Activated CD4-positive, alpha-beta T cell treated with anti-CD3 and anti-CD28 coated beads for 48 hours (primary cell): ENCODE data around the gene F9.
"Not testable (repeated sequence)": the region's sequence is repeated elsewhere in the genome, so short reads cannot be mapped to it uniquely, and the experiment has no call there.

Experiments used
- DNase-seq: peaks from one replicate; pipeline ENCODE4 v3.0.0-alpha.2; 2020

The F9 gene

GRCh38 chrX:139530550-139530949 lies at the start of gene F9:
TSS of gene F9 (plus strand) at chrX:139530739. CDS start at chrX:139530765, 26 bp downstream.
- DNase-seq: no peak

GRCh38 chrX:139483699-139484098 lies 46.8 kb upstream of the F9 start:
- no peak for DNase-seq

GRCh38 chrX:139484591-139484990 lies 45.9 kb upstream of the F9 start:
- DNase-seq: no peak

GRCh38 chrX:139495324-139495723 lies 35.2 kb upstream of the F9 start:
- DNase-seq: no peak

GRCh38 chrX:139506333-139506732 lies 24.2 kb upstream of the F9 start:
- DNase-seq: no peak

- DNase-seq: no peak
Observed at GRCh38 chrX:139508099-139508498, 22.4 kb upstream of the F9 start.

GRCh38 chrX:139518475-139518874 lies 12.1 kb upstream of the F9 start:
- no peak for DNase-seq

GRCh38 chrX:139528829-139529228 lies 1.7 kb upstream of the F9 start:
- not testable (repeated sequence) for DNase-seq

- DNase-seq: no peak
Observed at GRCh38 chrX:139532834-139533233, 2.3 kb downstream of the F9 start.

- DNase-seq: no peak
Observed at GRCh38 chrX:139533444-139533843, 2.9 kb downstream of the F9 start.

- no peak for DNase-seq
Observed at GRCh38 chrX:139538907-139539790, 8.6 kb downstream of the F9 start.

GRCh38 chrX:139542652-139543051 lies 12.1 kb downstream of the F9 start:
- DNase-seq: no peak

GRCh38 chrX:139543920-139544319 lies 13.4 kb downstream of the F9 start:
- DNase-seq: no peak

GRCh38 chrX:139544591-139544990 lies 14.1 kb downstream of the F9 start:
- no peak for DNase-seq

- no peak for DNase-seq
Observed at GRCh38 chrX:139554376-139554775, 23.8 kb downstream of the F9 start.

- no peak for DNase-seq
Observed at GRCh38 chrX:139554991-139555675, 24.6 kb downstream of the F9 start.

GRCh38 chrX:139559383-139560042 lies 29.0 kb downstream of the F9 start:
- DNase-seq: peak; percentile 7

GRCh38 chrX:139560221-139560620 lies 29.7 kb downstream of the F9 start:
- no peak for DNase-seq

- DNase-seq: no peak
Observed at GRCh38 chrX:139563251-139563650, 32.7 kb downstream of the F9 start.

- DNase-seq: no peak
Observed at GRCh38 chrX:139566981-139567380, 36.4 kb downstream of the F9 start.

GRCh38 chrX:139581068-139581467 lies 50.5 kb downstream of the F9 start:
- no peak for DNase-seq

GRCh38 chrX:139585613-139586012 lies 55.1 kb downstream of the F9 start:
- DNase-seq: no peak

- DNase-seq: no peak
Observed at GRCh38 chrX:139596068-139596467, 65.5 kb downstream of the F9 start.

- no peak for DNase-seq
Observed at GRCh38 chrX:139600105-139600504, 69.6 kb downstream of the F9 start.
